Ectodermal cell (in vitro differentiated cells): ENCODE data around the gene IFIT3.

Experiments
- H3K27ac ChIP-seq: 2 replicates; pipeline ENCODE4 v1.7.0; 2013; ENCODE audit warnings: mild to moderate bottlenecking, low read depth, low read length; ENCODE audit not compliant: insufficient read depth, poor library complexity, severe bottlenecking
- H3K27me3 ChIP-seq: 2 replicates; pipeline ENCODE4 v1.7.0; 2013; ENCODE audit warnings: mild to moderate bottlenecking, low read length; ENCODE audit not compliant: insufficient read depth, control insufficient read depth, poor library complexity, severe bottlenecking
- H3K36me3 ChIP-seq: one replicate; pipeline ENCODE4 v1.7.0; 2013; ENCODE audit warnings: low read length; ENCODE audit not compliant: control insufficient read depth, insufficient read depth
- H3K4me1 ChIP-seq: one replicate; pipeline ENCODE4 v1.7.0; 2013; ENCODE audit warnings: low read length; ENCODE audit not compliant: control insufficient read depth, insufficient read depth
- H3K4me3 ChIP-seq: 2 replicates; pipeline ENCODE4 v1.7.0; 2013; ENCODE audit warnings: low read depth, low read length, control low read depth; ENCODE audit not compliant: insufficient read depth
- H3K9me3 ChIP-seq: 2 replicates; pipeline ENCODE4 v1.7.0; 2013; ENCODE audit warnings: mild to moderate bottlenecking, low read length, moderate library complexity; ENCODE audit not compliant: control insufficient read depth
- WGBS, 2 experiments: methylation state at CpG; one replicate each; pipeline ENCODE4 v1.1.7; 2013; ENCODE audit warnings: missing lambda C conversion rate in 2 of 2; 5-methylcytosine and 5-hydroxymethylcytosine counted together

IFIT3 gene

GRCh38 chr10:89389254-89389653 is 61.5 kb downstream of the IFIT3 start:
- Histone ChIP-seq H3K27ac (no peak overlapping the region), H3K27me3 (no peaks in the 10 kb centered on the region), H3K4me1 (no peaks in the 10 kb centered on the region), H3K36me3 (no peaks in the 10 kb centered on the region), H3K4me3 (no peak overlapping the region), H3K9me3 (no peaks in the 10 kb centered on the region)
- 94 to 100% methylated on average over 1 of the region's 1 CpG for WGBS, 2 experiments
